ENCODE data around the gene EVA1A.

The EVA1A gene

GRCh38 chr2:75466708-75467311 lies 93.9 kb downstream of the EVA1A start:
- no peak overlapping the region for H3K27ac ChIP-seq (ENCODE audit: low read depth, low read length)
- H3K4me1 ChIP-seq (ENCODE audit: insufficient read depth, low read length) = peaks cover 18% of the 10 kb centered on the region
- no peaks in the 10 kb centered on the region for H3K9me3 ChIP-seq (ENCODE audit: insufficient read depth, low read depth, low read length)
- H3K27me3 ChIP-seq (ENCODE audit: insufficient read depth, low read length) = no peaks in the 10 kb centered on the region
- H3K4me3 ChIP-seq (ENCODE audit: low read length) = no peak overlapping the region
- H3K9ac ChIP-seq (ENCODE audit: low read depth, low read length) = no peak overlapping the region
- no peaks in the 10 kb centered on the region for H3K36me3 ChIP-seq (ENCODE audit: insufficient read depth, low read length)
- WGBS = 55% methylated on average over 3 of the region's 3 CpGs

- 83% methylated on average over 1 of the region's 1 CpG for WGBS
- Histone ChIP-seq H3K9me3 (ENCODE audit: insufficient read depth, low read depth, low read length) (no peaks in the 10 kb centered on the region), H3K27me3 (ENCODE audit: insufficient read depth, low read length) (no peaks in the 10 kb centered on the region), H3K4me3 (ENCODE audit: low read length) (no peak overlapping the region), H3K36me3 (ENCODE audit: insufficient read depth, low read length) (no peaks in the 10 kb centered on the region), H3K4me1 (ENCODE audit: insufficient read depth, low read length) (peaks cover 22% of the 10 kb centered on the region), H3K27ac (ENCODE audit: low read depth, low read length) (no peak overlapping the region), H3K9ac (ENCODE audit: low read depth, low read length) (no peak overlapping the region)
Observed at GRCh38 chr2:75465317-75465984, 95.3 kb downstream of the EVA1A start.

- 82% methylated on average over 2 of the region's 4 CpGs for WGBS
- Histone ChIP-seq H3K9me3 (ENCODE audit: insufficient read depth, low read depth, low read length) (no peaks in the 10 kb centered on the region), H3K27ac (ENCODE audit: low read depth, low read length) (no peak overlapping the region), H3K36me3 (ENCODE audit: insufficient read depth, low read length) (no peaks in the 10 kb centered on the region), H3K4me3 (ENCODE audit: low read length) (no peak overlapping the region), H3K9ac (ENCODE audit: low read depth, low read length) (no peak overlapping the region), H3K4me1 (ENCODE audit: insufficient read depth, low read length) (peaks cover 17% of the 10 kb centered on the region), H3K27me3 (ENCODE audit: insufficient read depth, low read length) (no peaks in the 10 kb centered on the region)
Observed at GRCh38 chr2:75464348-75464946, 96.3 kb downstream of the EVA1A start.

- H3K4me3 ChIP-seq (ENCODE audit: low read length) = no peak overlapping the region
- H3K36me3 ChIP-seq (ENCODE audit: insufficient read depth, low read length) = no peaks in the 10 kb centered on the region
- H3K27ac ChIP-seq (ENCODE audit: low read depth, low read length) = no peak overlapping the region
- peaks cover 16% of the 10 kb centered on the region for H3K4me1 ChIP-seq (ENCODE audit: insufficient read depth, low read length)
- no peak overlapping the region for H3K9ac ChIP-seq (ENCODE audit: low read depth, low read length)
- H3K9me3 ChIP-seq (ENCODE audit: insufficient read depth, low read depth, low read length) = no peaks in the 10 kb centered on the region
- no peaks in the 10 kb centered on the region for H3K27me3 ChIP-seq (ENCODE audit: insufficient read depth, low read length)
- WGBS = 51% methylated on average over 3 of the region's 4 CpGs
Observed at GRCh38 chr2:75462721-75463120, 98.0 kb downstream of the EVA1A start.

GRCh38 chr2:75462206-75462605 lies 98.5 kb downstream of the EVA1A start:
- no peak overlapping the region for H3K4me3 ChIP-seq (ENCODE audit: low read length)
- H3K9ac ChIP-seq (ENCODE audit: low read depth, low read length) = no peak overlapping the region
- no peak overlapping the region for H3K27ac ChIP-seq (ENCODE audit: low read depth, low read length)
- 17% methylated on average over 1 of the region's 1 CpG for WGBS
- peaks cover 16% of the 10 kb centered on the region for H3K4me1 ChIP-seq (ENCODE audit: insufficient read depth, low read length)
- no peaks in the 10 kb centered on the region for H3K9me3 ChIP-seq (ENCODE audit: insufficient read depth, low read depth, low read length)
- H3K27me3 ChIP-seq (ENCODE audit: insufficient read depth, low read length) = no peaks in the 10 kb centered on the region
- H3K36me3 ChIP-seq (ENCODE audit: insufficient read depth, low read length) = no peaks in the 10 kb centered on the region

GRCh38 chr2:75460630-75461029 lies 100.1 kb downstream of the EVA1A start:
- H3K4me3 ChIP-seq (ENCODE audit: low read length) = no peak overlapping the region
- WGBS = 100% methylated on average over 1 of the region's 2 CpGs
- no peaks in the 10 kb centered on the region for H3K27me3 ChIP-seq (ENCODE audit: insufficient read depth, low read length)
- H3K27ac ChIP-seq (ENCODE audit: low read depth, low read length) = no peak overlapping the region
- no peaks in the 10 kb centered on the region for H3K36me3 ChIP-seq (ENCODE audit: insufficient read depth, low read length)
- H3K4me1 ChIP-seq (ENCODE audit: insufficient read depth, low read length) = peaks cover 16% of the 10 kb centered on the region
- no peak overlapping the region for H3K9ac ChIP-seq (ENCODE audit: low read depth, low read length)
- H3K9me3 ChIP-seq (ENCODE audit: insufficient read depth, low read depth, low read length) = no peaks in the 10 kb centered on the region

- WGBS = 94% methylated on average over 11 of the region's 14 CpGs
- H3K4me1 ChIP-seq (ENCODE audit: insufficient read depth, low read length) = peaks cover 17% of the 10 kb centered on the region
- no peaks in the 10 kb centered on the region for H3K9me3 ChIP-seq (ENCODE audit: insufficient read depth, low read depth, low read length)
- no peaks in the 10 kb centered on the region for H3K36me3 ChIP-seq (ENCODE audit: insufficient read depth, low read length)
- H3K27ac ChIP-seq (ENCODE audit: low read depth, low read length) = no peak overlapping the region
- H3K4me3 ChIP-seq (ENCODE audit: low read length) = no peak overlapping the region
- H3K27me3 ChIP-seq (ENCODE audit: insufficient read depth, low read length) = no peaks in the 10 kb centered on the region
- no peak overlapping the region for H3K9ac ChIP-seq (ENCODE audit: low read depth, low read length)
Observed at GRCh38 chr2:75459565-75460310, 101.0 kb downstream of the EVA1A start.

GRCh38 chr2:75458201-75458600 lies 102.5 kb downstream of the EVA1A start:
- no peak overlapping the region for H3K27ac ChIP-seq (ENCODE audit: low read depth, low read length)
- no peaks in the 10 kb centered on the region for H3K9me3 ChIP-seq (ENCODE audit: insufficient read depth, low read depth, low read length)
- no peaks in the 10 kb centered on the region for H3K27me3 ChIP-seq (ENCODE audit: insufficient read depth, low read length)
- H3K36me3 ChIP-seq (ENCODE audit: insufficient read depth, low read length) = no peaks in the 10 kb centered on the region
- H3K4me1 ChIP-seq (ENCODE audit: insufficient read depth, low read length) = peaks cover 32% of the 10 kb centered on the region
- 100% methylated on average over 1 of the region's 1 CpG for WGBS
- no peak overlapping the region for H3K4me3 ChIP-seq (ENCODE audit: low read length)
- H3K9ac ChIP-seq (ENCODE audit: low read depth, low read length) = no peak overlapping the region

- H3K27ac ChIP-seq (ENCODE audit: low read depth, low read length) = no peak overlapping the region
- no peaks in the 10 kb centered on the region for H3K9me3 ChIP-seq (ENCODE audit: insufficient read depth, low read depth, low read length)
- H3K9ac ChIP-seq (ENCODE audit: low read depth, low read length) = no peak overlapping the region
- 91% methylated on average over 4 of the region's 4 CpGs for WGBS
- H3K36me3 ChIP-seq (ENCODE audit: insufficient read depth, low read length) = no peaks in the 10 kb centered on the region
- peaks cover 22% of the 10 kb centered on the region for H3K4me1 ChIP-seq (ENCODE audit: insufficient read depth, low read length)
- H3K27me3 ChIP-seq (ENCODE audit: insufficient read depth, low read length) = no peaks in the 10 kb centered on the region
- H3K4me3 ChIP-seq (ENCODE audit: low read length) = no peak overlapping the region
Observed at GRCh38 chr2:75456825-75457224, 103.9 kb downstream of the EVA1A start.

GRCh38 chr2:75456111-75456510 lies 104.6 kb downstream of the EVA1A start:
- Histone ChIP-seq H3K27me3 (ENCODE audit: insufficient read depth, low read length) (no peaks in the 10 kb centered on the region), H3K4me1 (ENCODE audit: insufficient read depth, low read length) (peaks cover 18% of the 10 kb centered on the region), H3K9ac (ENCODE audit: low read depth, low read length) (no peak overlapping the region), H3K4me3 (ENCODE audit: low read length) (no peak overlapping the region), H3K27ac (ENCODE audit: low read depth, low read length) (no peak overlapping the region), H3K36me3 (ENCODE audit: insufficient read depth, low read length) (no peaks in the 10 kb centered on the region), H3K9me3 (ENCODE audit: insufficient read depth, low read depth, low read length) (no peaks in the 10 kb centered on the region)
- 96% methylated on average over 3 of the region's 3 CpGs for WGBS

- Histone ChIP-seq H3K27me3 (ENCODE audit: insufficient read depth, low read length) (no peaks in the 10 kb centered on the region), H3K27ac (ENCODE audit: low read depth, low read length) (no peak overlapping the region), H3K4me1 (ENCODE audit: insufficient read depth, low read length) (peaks cover 18% of the 10 kb centered on the region), H3K9me3 (ENCODE audit: insufficient read depth, low read depth, low read length) (peaks cover 6% of the 10 kb centered on the region; the same call in 1 of the 2 replicates), H3K4me3 (ENCODE audit: low read length) (no peak overlapping the region; the same call in 1 of the 2 replicates), H3K36me3 (ENCODE audit: insufficient read depth, low read length) (no peaks in the 10 kb centered on the region), H3K9ac (ENCODE audit: low read depth, low read length) (no peak overlapping the region)
- WGBS = 72% methylated on average over 2 of the region's 2 CpGs
Observed at GRCh38 chr2:75454241-75454620, 106.5 kb downstream of the EVA1A start.

All from HUES64 (cell line).